ENCODE results near the gene SCRN1.

GRCh38 chr7:29998489-29998888 lies 8.9 kb upstream of the SCRN1 start:
- TF ChIP-seq TAF1 (IDR thresholded peaks at IDR 0.05; ENCODE audit: low read depth) (no peak), YY1 (IDR thresholded peaks at IDR 0.05; ENCODE audit: low read depth) (no peak), TCF12 (IDR thresholded peaks at IDR 0.05; ENCODE audit: low read depth) (no peak), EGR1 (IDR thresholded peaks at IDR 0.05) (no peak), ZBTB7A (IDR thresholded peaks at IDR 0.05; ENCODE audit: low read depth) (no peak), TEAD4 (IDR thresholded peaks at IDR 0.05) (no peak), CEBPB (IDR thresholded peaks at IDR 0.05) (no peak), EP300 (IDR thresholded peaks at IDR 0.05; ENCODE audit: borderline replicate concordance) (no peak), REST (IDR thresholded peaks at IDR 0.05; ENCODE audit: low read depth) (no peak), NFIC (IDR thresholded peaks at IDR 0.05) (no peak), USF1 (IDR thresholded peaks at IDR 0.05) (no peak), CREB1 (IDR thresholded peaks at IDR 0.05; ENCODE audit: low read depth) (no peak), RAD21 (IDR thresholded peaks at IDR 0.05; ENCODE audit: low read depth) (no peak)
- TF ChIP-seq, protein P1, sequence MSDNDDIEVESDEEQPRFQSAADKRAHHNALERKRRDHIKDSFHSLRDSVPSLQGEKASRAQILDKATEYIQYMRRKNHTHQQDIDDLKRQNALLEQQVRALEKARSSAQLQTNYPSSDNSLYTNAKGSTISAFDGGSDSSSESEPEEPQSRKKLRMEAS (IDR thresholded peaks at IDR 0.05) = no peak

Measured in Ishikawa (cell line).